NT2/D1 (cell line): ENCODE data around the gene LRFN2.

ENCODE experiments used
- DNase-seq: peaks from one replicate; pipeline ENCODE4 v3.0.0-alpha.2; 2011; ENCODE audit warnings: low read depth, low spot score
- H3K27me3 ChIP-seq: 2 replicates; pipeline ENCODE4 v1.6.0; 2011; ENCODE audit warnings: mild to moderate bottlenecking; ENCODE audit not compliant: insufficient read length, insufficient read depth
- H3K36me3 ChIP-seq: 2 replicates; pipeline ENCODE4 v1.6.1; 2011; ENCODE audit warnings: mild to moderate bottlenecking, low read length, mixed read lengths; ENCODE audit not compliant: insufficient read depth, insufficient read length
- H3K4me1 ChIP-seq: 2 replicates; pipeline ENCODE4 v1.5.1; 2011; ENCODE audit not compliant: insufficient read depth, insufficient read length
- H3K4me3 ChIP-seq: 2 replicates; pipeline ENCODE4 v1.5.1; 2011; ENCODE audit warnings: low read depth; ENCODE audit not compliant: insufficient read length
- H3K9ac ChIP-seq: 2 replicates; pipeline ENCODE4 v1.6.0; 2011; ENCODE audit warnings: low read depth; ENCODE audit not compliant: insufficient read length
- H3K9me3 ChIP-seq: 2 replicates; pipeline ENCODE4 v1.5.1; 2011; ENCODE audit warnings: mild to moderate bottlenecking, low read length; ENCODE audit not compliant: insufficient read depth
- SUZ12 ChIP-seq: IDR thresholded peaks from 2 replicates; pipeline ENCODE4 v1.6.1; 2011; ENCODE audit not compliant: insufficient read length, insufficient read depth; ENCODE audit errors: extremely low read depth
- YY1 ChIP-seq: IDR thresholded peaks from 2 replicates; pipeline ENCODE4 v1.6.1; 2011; ENCODE audit not compliant: insufficient read length, insufficient read depth
- ZNF274 ChIP-seq: IDR thresholded peaks from 2 replicates; pipeline ENCODE4 v1.6.1; 2011; ENCODE audit warnings: mild to moderate bottlenecking, low read depth, low read length

The LRFN2 gene

DNA sequence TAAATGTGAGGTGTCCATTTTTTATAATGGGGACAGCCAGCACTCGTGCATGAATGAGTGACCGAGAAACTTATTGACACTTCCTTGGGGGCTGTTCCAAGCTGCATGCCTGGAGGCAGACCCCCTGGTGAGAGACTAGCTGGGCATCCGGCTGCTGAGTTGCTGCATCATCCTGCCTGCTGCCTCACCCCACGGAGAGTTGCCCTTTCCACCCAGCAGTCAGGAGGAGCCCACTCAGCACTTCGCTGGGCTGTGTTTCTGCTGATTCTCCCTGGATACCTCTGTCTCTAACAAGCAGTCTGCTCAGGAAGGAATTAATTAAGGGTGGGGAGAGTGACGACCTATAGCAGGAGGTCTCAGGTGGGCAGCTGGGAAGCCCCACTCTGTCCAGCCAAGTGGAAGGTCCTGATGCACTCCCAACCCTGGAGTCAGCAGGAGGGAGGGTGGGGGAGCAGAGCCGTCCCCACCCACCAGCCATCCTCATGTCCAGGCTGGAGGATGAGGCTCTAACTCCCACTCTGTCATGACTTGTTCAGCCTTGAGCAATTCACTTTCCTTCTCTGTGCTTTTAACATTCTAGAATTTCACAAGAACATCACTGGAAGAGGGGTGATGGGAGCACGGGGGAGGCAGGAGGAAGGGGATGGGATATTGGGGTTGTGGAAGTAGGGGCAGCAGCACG is 177.3 kb downstream of the LRFN2 start:
- no peak for DNase-seq
- no peaks in the 10 kb centered on the region for H3K9me3 ChIP-seq
- no peak overlapping the region for H3K9ac ChIP-seq
- H3K4me1 ChIP-seq, result peaks cover 14% of the 10 kb centered on the region
- TF ChIP-seq YY1 (no peak), SUZ12 (no peak), ZNF274 (no peak)
- H3K4me3 ChIP-seq, result no peak overlapping the region
- no peaks in the 10 kb centered on the region for H3K36me3 ChIP-seq
- no peaks in the 10 kb centered on the region for H3K27me3 ChIP-seq

DNA sequence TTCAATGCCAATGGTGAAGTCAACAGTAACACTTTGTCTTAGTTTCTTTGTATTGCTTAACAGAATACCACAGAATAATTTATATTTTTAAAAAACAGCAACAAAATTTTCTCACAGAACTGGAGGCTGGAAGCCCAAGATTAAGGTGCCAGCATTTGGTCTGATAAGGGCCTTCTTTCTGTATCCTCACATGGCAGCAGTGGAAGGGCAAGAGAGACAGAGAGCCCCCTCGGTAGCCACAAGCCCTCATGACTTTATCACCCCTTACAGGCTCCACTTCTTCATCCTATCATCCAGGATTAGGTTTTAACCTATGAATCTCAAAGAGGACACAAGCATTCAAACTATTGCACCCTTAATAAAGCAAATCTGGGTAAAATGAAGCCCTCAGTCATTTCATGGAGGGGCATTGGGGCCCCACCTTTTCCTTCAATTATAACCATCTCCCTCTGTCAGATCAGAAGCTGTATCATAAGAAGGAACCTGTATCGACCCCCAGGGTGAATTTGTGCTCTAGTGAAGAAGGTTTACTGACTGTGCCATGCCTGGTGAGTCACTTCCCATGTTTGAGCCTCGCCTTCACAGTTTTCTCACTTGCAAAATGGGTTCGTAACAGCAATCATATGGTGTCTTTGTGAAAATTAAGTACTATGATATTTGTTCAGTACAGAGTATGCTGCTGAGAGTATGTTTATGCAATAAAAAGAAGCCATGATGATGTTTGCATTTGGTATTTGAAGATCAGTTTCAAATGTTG is 178.2 kb downstream of the LRFN2 start:
- Histone ChIP-seq H3K4me3 (no peak overlapping the region), H3K9ac (no peak overlapping the region), H3K9me3 (no peaks in the 10 kb centered on the region), H3K27me3 (no peaks in the 10 kb centered on the region), H3K4me1 (peaks cover 11% of the 10 kb centered on the region), H3K36me3 (no peaks in the 10 kb centered on the region)
- TF ChIP-seq SUZ12 (no peak), YY1 (no peak), ZNF274 (no peak)
- DNase-seq, result no peak

DNA sequence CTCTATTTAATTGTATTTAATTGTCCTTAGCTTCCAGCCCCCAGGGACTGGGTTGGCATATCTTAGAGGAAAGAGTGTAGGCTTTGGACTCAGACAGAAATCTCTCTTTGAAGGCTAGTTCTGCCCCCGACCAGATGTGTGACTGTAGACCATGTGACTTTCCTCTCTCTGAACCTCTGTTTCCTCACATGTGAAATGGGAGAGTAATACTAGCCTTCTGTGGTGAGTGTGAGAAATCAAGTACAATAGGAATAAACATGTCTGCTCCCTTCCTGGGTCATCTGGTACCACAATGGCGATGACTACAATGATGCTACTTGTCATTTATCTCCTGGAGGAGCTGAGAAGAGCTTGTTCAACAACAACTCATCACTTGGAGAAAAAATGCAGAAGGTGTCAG is 179.9 kb downstream of the LRFN2 start:
- peaks cover 9% of the 10 kb centered on the region for H3K4me1 ChIP-seq
- DNase-seq, result no peak
- H3K9ac ChIP-seq, result no peak overlapping the region
- H3K36me3 ChIP-seq, result no peaks in the 10 kb centered on the region
- TF ChIP-seq YY1 (no peak), ZNF274 (no peak), SUZ12 (no peak)
- H3K9me3 ChIP-seq, result no peaks in the 10 kb centered on the region
- no peak overlapping the region for H3K4me3 ChIP-seq
- no peaks in the 10 kb centered on the region for H3K27me3 ChIP-seq

DNA sequence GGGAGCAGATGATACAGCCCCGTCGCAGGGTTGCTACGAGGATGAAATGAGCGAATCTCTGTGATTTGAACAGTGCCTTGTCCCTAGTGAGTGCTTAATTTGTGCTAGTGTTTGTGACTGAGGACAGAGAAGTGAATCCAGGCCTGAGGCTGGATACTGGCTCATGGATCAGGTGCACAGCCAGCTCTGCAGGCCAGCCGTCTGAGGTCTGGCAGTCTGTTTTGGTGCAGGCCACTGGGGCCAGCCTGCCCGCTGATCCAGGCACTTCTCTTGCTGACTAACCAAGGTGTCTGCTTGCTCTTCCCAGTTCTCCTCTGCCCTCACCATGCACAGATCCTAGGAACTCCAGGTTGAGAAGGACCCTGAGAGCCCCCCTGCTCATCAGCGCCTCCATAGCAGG is 181.0 kb downstream of the LRFN2 start:
- peaks cover 9% of the 10 kb centered on the region for H3K4me1 ChIP-seq
- H3K4me3 ChIP-seq, result no peak overlapping the region
- TF ChIP-seq SUZ12 (no peak), ZNF274 (no peak), YY1 (no peak)
- peaks cover 3% of the 10 kb centered on the region; the same call in 1 of the 2 replicates for H3K9me3 ChIP-seq
- H3K27me3 ChIP-seq, result no peaks in the 10 kb centered on the region
- DNase-seq, result no peak
- no peaks in the 10 kb centered on the region for H3K36me3 ChIP-seq
- H3K9ac ChIP-seq, result no peak overlapping the region

DNA sequence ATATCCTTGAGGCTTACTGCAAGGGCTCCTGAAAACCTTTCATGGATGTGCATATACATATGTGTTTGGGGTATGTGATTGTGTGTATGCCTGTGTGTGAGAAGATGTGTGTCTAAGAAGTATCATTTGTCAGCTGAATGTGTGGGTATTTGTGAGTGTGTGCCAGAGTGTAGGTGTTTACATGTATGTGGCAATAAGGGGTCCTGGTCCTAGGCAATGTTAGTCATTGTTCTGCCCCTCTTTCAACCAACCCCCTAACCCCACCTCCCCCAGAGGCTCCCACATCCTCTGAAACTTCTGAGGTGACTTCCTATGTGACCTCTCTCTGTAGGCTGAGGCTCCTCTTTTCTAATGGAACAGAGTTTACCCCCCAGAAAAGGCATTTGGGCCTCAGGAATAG is 186.4 kb downstream of the LRFN2 start:
- no peaks in the 10 kb centered on the region for H3K36me3 ChIP-seq
- DNase-seq, result no peak
- H3K9ac ChIP-seq, result no peak overlapping the region
- H3K4me3 ChIP-seq, result no peak overlapping the region
- H3K27me3 ChIP-seq, result no peaks in the 10 kb centered on the region
- no peak for TF ChIP-seq ZNF274
- TF ChIP-seq SUZ12, result no peak
- no peak for TF ChIP-seq YY1
- H3K4me1 ChIP-seq, result no peaks in the 10 kb centered on the region
- peaks cover 7% of the 10 kb centered on the region; the same call in 1 of the 2 replicates for H3K9me3 ChIP-seq

DNA sequence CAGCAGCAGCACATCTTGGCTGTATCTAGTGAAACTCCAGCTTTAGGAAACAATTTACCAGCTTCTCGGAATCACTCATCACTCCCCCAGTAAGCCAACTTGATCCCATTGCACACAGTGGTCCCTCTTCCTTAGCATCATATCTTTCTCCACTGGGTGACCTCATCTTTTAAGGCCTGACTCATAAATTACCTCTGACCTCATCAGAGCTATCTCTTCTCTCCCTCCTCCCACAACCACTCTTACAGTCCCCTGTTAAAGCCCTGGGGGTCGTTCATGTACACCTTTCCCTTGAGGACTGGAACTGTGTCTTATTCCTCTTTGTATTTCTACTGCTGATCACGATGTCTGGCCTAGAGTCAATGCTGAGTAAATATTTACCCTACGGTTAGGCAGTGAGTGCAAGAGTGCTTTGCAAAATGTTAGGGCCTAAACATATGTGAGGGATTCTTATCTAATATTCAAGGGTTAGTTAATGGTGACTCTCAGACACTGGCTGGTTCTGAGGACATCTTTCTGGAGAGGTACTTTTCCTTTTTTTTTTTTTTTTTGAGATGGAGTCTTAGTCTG is 187.2 kb downstream of the LRFN2 start:
- H3K36me3 ChIP-seq, result no peaks in the 10 kb centered on the region
- H3K27me3 ChIP-seq, result no peaks in the 10 kb centered on the region
- H3K4me3 ChIP-seq, result no peak overlapping the region
- H3K9me3 ChIP-seq, result peaks cover 7% of the 10 kb centered on the region; the same call in 1 of the 2 replicates
- no peak overlapping the region for H3K9ac ChIP-seq
- DNase-seq, result no peak
- no peaks in the 10 kb centered on the region for H3K4me1 ChIP-seq
- TF ChIP-seq YY1 (no peak), SUZ12 (no peak), ZNF274 (no peak)

DNA sequence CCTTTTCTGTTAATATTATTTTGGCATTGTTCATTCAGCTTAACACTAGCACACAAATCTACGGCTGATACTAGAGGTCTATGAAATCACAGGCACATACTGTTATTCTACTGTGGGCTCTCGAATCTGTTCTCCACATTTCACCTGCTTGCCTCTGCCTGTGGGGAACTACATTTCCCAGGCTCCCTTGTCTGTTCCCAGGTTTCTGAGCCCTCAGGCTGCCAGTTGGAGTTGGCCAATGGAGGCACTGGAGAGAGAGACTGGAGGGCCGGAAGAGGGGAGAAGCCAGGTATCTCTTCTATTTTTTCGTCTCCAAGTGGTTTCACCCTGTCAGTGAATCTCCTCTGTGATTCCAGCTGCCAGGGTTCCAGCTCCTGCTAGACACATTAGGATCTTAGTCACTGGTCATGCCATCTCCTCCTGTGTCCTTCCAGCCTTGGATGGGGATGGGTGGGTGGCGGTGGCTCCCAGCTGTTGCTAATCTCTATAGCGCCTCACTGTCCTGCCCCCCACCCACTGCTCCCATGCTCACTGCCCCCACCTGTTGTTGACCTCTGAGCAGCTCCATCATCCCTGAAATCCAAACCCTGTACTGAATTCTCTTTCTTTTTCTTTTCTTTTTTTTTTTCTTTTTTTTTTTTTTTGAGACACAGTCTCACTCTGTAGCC is 188.2 kb downstream of the LRFN2 start:
- no peak overlapping the region for H3K4me3 ChIP-seq
- no peaks in the 10 kb centered on the region for H3K27me3 ChIP-seq
- no peak for TF ChIP-seq YY1
- TF ChIP-seq SUZ12, result no peak
- no peak for TF ChIP-seq ZNF274
- DNase-seq, result peak; percentile 25
- H3K9ac ChIP-seq, result no peak overlapping the region
- H3K36me3 ChIP-seq, result no peaks in the 10 kb centered on the region
- peaks cover 7% of the 10 kb centered on the region; the same call in 1 of the 2 replicates for H3K9me3 ChIP-seq
- no peaks in the 10 kb centered on the region for H3K4me1 ChIP-seq
